Activated T-helper 17 cell treated with anti-CD3 and anti-CD28 coated beads, Interleukin-2, amount 50 U/mL, for 72 hours (primary cell): ENCODE data around the gene COL4A1. TPM values are rescaled to one million over a fixed set of nuclear protein-coding genes. Genes with fewer than 3 reads are reported as not detected.

Source experiments
- ATAC-seq: fragments of 150-1000 bp; cut with Tn5 transposase; replicated peaks from 2 replicates; pipeline ENCODE4 v1.10.0; 2021; ENCODE audit warnings: mild to moderate bottlenecking, moderate library complexity
- H3K27ac Mint-ChIP-seq: one replicate; pipeline ENCODE4 v1.8.0; 2022; ENCODE audit warnings: mixed read lengths
- H3K27me3 Mint-ChIP-seq: one replicate; pipeline ENCODE4 v1.8.0; 2022; ENCODE audit warnings: mixed read lengths
- H3K36me3 Mint-ChIP-seq: one replicate; pipeline ENCODE4 v1.8.0; 2022; ENCODE audit warnings: low read depth, mild to moderate bottlenecking, mixed read lengths
- H3K4me1 Mint-ChIP-seq: one replicate; pipeline ENCODE4 v1.8.0; 2022; ENCODE audit warnings: mixed read lengths
- H3K4me3 Mint-ChIP-seq: one replicate; pipeline ENCODE4 v1.8.0; 2022; ENCODE audit warnings: mild to moderate bottlenecking, mixed read lengths
- H3K9me3 Mint-ChIP-seq: one replicate; pipeline ENCODE4 v1.8.0; 2022; ENCODE audit warnings: mixed read lengths
- total RNA-seq, 2 donors: library from RNA; stranded (reverse); gene quantifications; one replicate each; pipeline ENCODE4 v1.2.3, GENCODE V29; 2022

Gene COL4A1
- total RNA-seq, 2 donors from 2014 or later: not detected

- Mint-ChIP-seq H3K4me1 (no peaks in the 10 kb centered on the region), H3K9me3 (no peaks in the 10 kb centered on the region), H3K36me3 (no peaks in the 10 kb centered on the region), H3K27ac (no peak overlapping the region), H3K27me3 (no peaks in the 10 kb centered on the region), H3K4me3 (no peak overlapping the region)
- ATAC-seq: no peak
Measured at GRCh38 chr13:110106726-110107125, 200.2 kb downstream of the COL4A1 start.

- no peak overlapping the region for H3K27ac Mint-ChIP-seq
- no peak for ATAC-seq
- H3K27me3 Mint-ChIP-seq: peaks cover 5% of the 10 kb centered on the region
- H3K36me3 Mint-ChIP-seq: no peaks in the 10 kb centered on the region
- no peaks in the 10 kb centered on the region for H3K4me1 Mint-ChIP-seq
- H3K4me3 Mint-ChIP-seq: no peak overlapping the region
- peaks cover 6% of the 10 kb centered on the region for H3K9me3 Mint-ChIP-seq
Measured at GRCh38 chr13:110105136-110105535, 201.8 kb downstream of the COL4A1 start.

- Mint-ChIP-seq H3K27ac (no peak overlapping the region), H3K27me3 (peaks cover 5% of the 10 kb centered on the region), H3K4me1 (no peaks in the 10 kb centered on the region), H3K9me3 (peaks cover 9% of the 10 kb centered on the region), H3K36me3 (no peaks in the 10 kb centered on the region), H3K4me3 (no peak overlapping the region)
- ATAC-seq: no peak
Measured at GRCh38 chr13:110103534-110103933, 203.4 kb downstream of the COL4A1 start.

- peaks cover 12% of the 10 kb centered on the region for H3K9me3 Mint-ChIP-seq
- no peaks in the 10 kb centered on the region for H3K4me1 Mint-ChIP-seq
- no peak overlapping the region for H3K4me3 Mint-ChIP-seq
- H3K27me3 Mint-ChIP-seq: peaks cover 5% of the 10 kb centered on the region
- ATAC-seq: no peak
- no peaks in the 10 kb centered on the region for H3K36me3 Mint-ChIP-seq
- H3K27ac Mint-ChIP-seq: no peak overlapping the region
Measured at GRCh38 chr13:110103026-110103425, 203.9 kb downstream of the COL4A1 start.

GRCh38 chr13:110102053-110102452 lies 204.9 kb downstream of the COL4A1 start:
- Mint-ChIP-seq H3K36me3 (no peaks in the 10 kb centered on the region), H3K27ac (no peak overlapping the region), H3K27me3 (peaks cover 5% of the 10 kb centered on the region), H3K4me3 (no peak overlapping the region), H3K9me3 (peaks cover 12% of the 10 kb centered on the region), H3K4me1 (no peaks in the 10 kb centered on the region)
- ATAC-seq: no peak

- Mint-ChIP-seq H3K27me3 (peaks cover 5% of the 10 kb centered on the region), H3K4me3 (no peak overlapping the region), H3K27ac (no peak overlapping the region), H3K4me1 (no peaks in the 10 kb centered on the region), H3K9me3 (peaks cover 12% of the 10 kb centered on the region), H3K36me3 (no peaks in the 10 kb centered on the region)
- no peak for ATAC-seq
Measured at GRCh38 chr13:110099922-110100321, 207.0 kb downstream of the COL4A1 start.

Other genes with a start within 250 kb of the COL4A1 start
- under 1 TPM in 1 of 2 donors, not detected in 1; 0.56 TPM for gene COL4A2, start 127 bp upstream of the COL4A1 start, total RNA-seq